CD4-positive, alpha-beta T cell treated with Interleukin-15 for 4 hours (primary cell): ENCODE data around the gene LBHD1.
"Not testable (repeated sequence)": the region's sequence is repeated elsewhere in the genome, so short reads cannot be mapped to it uniquely, and the experiment has no call there.

Source experiments
- DNase-seq: peaks from one replicate; pipeline ENCODE4 v3.0.0-alpha.2; 2020; ENCODE audit warnings: low spot score

Gene LBHD1

DNA sequence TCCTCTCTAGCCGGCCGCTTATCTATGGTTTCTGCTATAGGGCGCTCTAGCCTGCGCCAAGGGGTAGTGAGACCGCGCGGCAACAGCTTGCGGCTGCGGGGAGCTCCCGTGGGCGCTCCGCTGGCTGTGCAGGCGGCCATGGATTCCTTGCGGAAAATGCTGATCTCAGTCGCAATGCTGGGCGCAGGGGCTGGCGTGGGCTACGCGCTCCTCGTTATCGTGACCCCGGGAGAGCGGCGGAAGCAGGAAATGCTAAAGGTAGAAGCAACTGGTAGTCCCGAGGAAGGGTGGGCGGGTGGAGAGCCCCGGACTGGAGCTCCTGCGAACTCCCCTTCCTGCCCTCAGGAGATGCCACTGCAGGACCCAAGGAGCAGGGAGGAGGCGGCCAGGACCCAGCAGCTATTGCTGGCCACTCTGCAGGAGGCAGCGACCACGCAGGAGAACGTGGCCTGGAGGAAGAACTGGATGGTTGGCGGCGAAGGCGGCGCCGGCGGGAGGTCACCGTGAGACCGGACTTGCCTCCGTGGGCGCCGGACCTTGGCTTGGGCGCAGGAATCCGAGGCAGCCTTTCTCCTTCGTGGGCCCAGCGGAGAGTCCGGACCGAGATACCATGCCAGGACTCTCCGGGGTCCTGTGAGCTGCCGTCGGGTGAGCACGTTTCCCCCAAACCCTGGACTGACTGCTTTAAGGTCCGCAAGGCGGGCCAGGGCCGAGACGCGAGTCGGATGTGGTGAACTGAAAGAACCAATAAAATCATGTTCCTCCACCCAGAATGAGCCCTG is at the start of gene LBHD1, which contains the start of gene UQCC3:
TSS of gene LBHD1 (minus strand) at position 660 of the 782 bp plus-strand sequence. CDS start 2,236 bp downstream, outside the sequence.
TSS of gene UQCC3 (plus strand) at position 66 of the 782 bp plus-strand sequence. CDS start at position 139, 73 bp downstream.
- peak; percentile 81 for DNase-seq

DNA sequence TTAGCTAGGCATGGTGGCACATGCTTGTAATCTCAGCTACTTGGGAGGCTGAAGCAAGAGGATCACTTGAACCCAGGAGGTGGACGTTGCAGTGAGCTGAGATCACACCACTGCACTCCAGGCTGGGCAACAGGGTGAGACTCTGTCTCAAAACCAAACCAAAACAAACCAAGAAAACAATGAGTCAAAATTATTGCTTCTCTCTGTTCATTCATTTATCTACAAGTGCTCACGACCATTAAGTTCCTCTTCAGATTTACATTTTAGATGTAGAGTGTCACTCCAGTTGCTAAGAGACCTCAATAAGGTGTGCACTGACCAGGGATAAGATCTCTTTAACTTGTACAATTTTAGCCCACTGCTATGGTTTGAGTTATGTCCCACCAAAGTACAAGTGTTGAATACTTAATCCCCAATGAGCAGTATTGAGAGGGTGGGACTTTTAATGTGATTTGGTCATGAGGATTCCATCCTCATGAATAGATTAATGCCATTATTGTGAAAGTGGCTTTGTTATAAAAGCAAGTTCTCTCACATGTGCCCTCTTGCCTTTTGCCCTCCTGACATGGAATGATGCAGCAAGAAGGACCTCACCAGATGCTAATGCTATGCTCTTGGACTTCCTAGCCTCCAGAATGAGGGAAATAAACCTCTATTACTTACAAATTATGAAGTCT is 47.4 kb upstream of the LBHD1 start:
- no peak for DNase-seq

DNA sequence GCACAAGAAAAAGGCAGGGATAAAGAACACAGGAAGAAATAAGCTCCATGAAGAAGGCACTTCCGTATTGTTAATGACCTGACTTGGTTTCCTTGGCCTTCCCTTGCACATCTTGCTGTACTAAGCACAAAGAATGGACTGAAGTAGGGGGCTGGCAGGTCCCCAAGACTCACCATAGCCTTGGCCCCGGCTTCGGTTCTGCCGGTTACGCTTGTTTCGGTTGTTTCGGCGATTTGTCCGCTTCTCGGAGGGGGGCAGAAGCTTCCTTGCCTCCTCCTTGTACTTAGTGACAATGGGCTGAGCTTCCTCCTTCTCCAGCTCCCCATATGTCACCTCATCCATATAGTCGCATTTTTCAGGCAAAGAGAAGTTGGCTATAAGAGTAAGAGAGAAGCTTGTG is 44.7 kb upstream of the LBHD1 start:
- no peak for DNase-seq

DNA sequence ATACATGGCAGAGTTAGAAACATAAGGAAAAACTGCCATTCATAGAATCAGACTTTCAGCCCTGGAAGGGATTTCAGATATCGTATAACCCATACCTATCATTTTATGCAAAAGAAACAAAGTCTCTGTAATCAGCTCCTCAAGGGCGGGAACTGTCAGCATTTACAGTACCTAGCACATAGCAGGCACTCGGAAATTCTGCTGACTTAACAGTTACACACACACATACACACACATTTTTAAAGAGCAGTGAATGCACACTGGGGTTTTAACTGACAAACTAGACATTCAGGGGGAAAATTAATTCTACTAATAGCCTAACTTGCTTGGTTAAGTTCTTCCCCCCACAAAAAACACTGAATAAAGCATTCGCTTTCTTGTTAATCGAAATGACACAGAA is 44.1 kb upstream of the LBHD1 start:
- DNase-seq, result no peak

DNA sequence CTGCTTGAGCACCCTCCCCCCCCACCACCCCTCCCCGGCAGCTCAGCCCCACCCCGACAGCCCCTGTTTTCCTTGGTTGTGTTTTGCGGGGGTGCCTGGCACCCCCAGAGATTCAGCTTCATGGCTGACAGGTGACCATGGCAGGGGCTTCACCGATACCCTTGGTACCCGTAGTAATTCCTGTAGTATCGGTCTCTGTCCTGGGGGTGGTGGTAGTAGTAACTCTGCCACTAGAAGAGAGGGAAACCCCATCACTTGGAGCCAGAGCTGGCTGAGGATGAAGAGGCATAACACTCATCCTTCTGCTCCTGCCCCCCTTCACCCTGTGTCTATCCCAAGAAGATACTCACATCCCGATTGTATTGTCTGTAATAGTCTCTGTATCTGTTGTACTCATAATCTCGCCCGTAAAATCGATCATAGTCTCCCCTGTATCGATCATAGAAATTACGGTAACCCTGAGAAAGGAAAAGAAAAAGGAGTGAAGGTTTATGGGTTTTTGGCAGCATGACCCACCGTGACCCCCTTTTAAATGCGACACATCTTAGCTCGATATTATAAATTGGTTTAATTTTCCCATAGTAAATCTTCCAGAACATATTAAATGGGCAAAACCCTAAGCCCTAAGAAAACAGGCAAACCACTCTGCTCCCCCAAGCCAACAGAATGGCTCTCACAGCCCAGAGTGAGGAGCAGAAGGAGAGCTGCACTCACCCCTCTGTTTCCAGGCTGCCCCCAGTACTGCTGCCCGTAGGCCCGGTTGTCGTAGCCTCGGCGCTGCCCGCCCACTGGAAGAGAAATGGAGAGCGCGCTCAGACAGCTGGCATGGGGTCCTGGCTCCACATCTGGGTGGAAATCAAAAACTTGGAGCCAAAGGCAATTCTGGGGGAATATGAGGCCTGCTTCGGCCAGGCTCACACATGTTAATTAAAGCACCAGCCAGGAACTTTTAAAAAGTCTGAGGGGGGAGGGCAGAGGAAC is 43.4 kb upstream of the LBHD1 start:
- DNase-seq, result no peak

DNA sequence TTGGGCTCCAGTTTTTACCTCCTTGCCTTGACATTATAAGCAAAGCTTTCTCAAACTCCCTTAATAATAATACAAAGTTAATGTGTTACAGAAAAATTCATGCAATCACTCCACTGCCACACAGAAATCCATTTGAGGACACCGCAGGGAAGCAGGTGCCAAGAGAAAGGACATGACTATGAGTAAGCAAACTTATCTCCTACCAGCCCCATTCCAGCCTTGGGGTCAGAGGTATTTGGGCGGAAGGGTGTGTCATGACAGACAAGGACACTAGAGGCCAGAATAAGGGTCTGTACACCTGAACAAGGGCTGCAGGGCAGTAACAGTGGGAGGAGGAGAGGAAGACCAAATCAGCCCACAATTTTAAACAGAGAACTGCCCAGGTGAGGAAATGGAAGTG is 41.3 kb upstream of the LBHD1 start:
- no peak for DNase-seq

DNA sequence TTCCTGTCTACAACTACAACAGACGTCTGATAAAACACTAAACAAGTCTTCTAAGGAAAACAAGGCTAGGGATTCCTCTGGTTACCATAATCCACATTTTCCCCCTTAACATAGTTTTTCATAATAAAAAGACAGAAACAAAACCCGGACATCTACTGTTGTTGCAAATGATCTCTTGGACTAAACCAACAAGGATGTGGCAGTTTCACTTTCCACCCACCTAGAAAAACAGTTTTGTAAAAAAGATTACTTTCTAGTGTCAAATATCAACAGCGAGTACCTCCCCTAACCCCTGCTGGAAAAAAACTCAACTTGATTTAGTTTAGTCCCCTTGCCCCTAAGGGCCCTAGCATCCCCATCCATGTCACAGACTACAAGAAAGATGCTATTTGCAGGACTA is 40.8 kb upstream of the LBHD1 start:
- peak; percentile 20 for DNase-seq

DNA sequence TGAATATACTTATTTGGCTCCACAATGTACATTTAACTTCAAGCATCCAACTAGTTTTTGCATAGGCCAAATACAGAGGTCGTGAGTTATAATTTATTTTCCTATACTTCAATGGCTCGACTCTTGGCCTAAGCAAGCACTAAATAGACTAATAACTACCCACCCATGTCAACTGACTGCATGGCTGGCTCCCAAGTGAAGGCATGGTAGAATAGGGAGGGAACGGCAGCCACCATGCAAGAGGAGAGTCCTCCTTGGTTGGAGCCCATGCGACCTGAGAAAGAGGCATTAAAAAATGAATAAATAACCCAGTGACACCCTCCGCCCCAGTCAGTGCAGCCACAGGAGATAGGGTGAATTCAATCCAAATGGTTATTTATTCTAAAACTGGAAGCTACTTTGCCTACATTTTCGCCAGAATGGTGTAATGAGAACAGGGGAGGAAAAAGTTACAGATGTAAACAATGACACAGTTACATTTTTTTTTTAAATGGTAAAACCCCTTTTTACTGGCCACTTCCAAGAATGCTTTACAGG is 40.3 kb upstream of the LBHD1 start:
- DNase-seq, result no peak

DNA sequence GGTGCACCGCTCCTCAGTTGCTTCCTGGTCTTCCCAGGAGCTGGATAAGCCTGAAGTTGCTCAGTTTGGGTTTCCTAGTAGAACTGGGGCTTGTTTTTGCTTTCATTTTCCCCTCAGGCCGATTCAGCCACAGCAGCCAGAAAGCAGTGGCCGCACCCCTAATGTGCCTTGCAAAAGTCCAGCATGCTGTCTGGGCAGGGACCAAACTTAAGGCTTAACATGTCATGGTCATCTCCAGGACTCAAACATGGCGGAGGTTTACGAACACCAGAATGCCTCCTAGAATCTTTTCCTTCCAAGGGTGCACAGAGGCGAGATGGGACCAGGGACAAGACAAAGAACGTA is 37.9 kb upstream of the LBHD1 start:
- peak; percentile 22 for DNase-seq

DNA sequence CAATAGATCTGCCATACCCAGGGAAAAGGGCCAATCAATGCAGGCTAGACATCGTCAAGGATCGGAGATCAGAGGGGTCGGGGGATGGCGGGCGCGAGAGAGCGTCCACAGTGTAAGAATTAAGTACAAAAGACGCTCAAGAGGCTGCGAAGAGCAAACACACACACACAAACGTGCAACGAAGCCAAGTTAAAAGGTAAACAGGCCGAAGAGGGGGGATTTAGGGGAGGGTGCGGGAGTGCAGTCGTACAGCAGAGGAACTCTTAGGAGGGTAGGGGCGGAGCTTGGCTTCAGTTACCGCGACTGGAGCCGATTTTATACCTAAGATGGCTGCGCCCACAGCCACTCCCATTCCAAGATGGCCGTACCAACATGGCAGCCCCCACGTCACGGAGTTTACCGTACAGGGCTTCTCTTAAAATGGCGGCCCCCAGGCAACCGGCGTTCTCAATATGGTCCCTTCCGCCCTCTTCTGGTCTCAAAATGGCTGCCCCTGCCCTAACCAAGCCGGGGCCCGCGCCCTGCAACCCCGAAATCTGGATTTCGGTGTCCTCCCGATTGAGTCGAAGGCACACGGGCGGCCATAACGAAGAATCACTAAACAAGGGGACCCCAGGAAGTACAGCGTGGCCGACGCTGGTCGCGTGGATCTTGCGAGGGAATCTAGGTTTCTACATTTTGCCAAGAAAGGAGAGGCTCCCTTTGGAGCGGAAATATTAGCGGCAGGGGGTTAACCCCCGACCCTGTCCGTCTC is 37.4 kb upstream of the LBHD1 start:
- DNase-seq, result peak; percentile 98

DNA sequence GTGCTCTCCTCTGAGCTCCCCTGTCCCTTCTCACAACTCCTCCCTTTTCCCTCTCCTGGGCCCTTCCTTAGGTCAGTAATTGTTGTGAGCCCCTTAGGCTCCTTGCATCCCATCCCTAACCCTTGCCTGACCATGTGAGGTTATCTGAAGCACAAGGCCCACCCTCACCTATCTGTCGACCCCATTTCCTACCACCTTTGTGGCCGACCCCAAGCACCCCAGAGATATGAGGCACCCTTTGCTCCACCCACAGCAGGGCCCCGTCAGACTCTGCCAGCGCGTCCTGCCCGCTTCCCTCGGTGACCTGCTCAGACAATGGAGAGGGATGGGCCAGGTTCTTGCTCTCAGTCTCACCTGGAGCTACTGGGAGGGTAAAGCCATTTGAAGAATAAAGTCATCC is 36.7 kb upstream of the LBHD1 start:
- peak; percentile 49 for DNase-seq

DNA sequence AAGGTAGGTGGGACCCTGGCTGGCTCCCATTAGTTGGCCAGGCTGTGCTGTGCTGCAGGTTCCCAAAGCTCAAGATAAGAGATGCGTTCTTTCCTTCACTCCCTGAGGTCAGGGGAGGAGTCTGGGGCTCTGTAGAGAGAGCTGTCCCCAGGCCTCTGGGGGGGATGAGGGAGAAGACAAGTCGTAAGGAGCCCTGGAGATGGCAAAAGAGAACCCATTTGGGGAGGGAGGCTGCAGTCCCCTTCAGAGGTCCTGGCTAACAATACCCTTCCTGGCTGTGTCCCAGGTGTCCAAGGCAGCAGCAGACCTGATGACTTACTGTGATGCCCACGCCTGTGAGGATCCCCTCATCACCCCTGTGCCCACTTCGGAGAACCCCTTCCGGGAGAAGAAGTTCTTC is 36.3 kb upstream of the LBHD1 start:
- no peak for DNase-seq

DNA sequence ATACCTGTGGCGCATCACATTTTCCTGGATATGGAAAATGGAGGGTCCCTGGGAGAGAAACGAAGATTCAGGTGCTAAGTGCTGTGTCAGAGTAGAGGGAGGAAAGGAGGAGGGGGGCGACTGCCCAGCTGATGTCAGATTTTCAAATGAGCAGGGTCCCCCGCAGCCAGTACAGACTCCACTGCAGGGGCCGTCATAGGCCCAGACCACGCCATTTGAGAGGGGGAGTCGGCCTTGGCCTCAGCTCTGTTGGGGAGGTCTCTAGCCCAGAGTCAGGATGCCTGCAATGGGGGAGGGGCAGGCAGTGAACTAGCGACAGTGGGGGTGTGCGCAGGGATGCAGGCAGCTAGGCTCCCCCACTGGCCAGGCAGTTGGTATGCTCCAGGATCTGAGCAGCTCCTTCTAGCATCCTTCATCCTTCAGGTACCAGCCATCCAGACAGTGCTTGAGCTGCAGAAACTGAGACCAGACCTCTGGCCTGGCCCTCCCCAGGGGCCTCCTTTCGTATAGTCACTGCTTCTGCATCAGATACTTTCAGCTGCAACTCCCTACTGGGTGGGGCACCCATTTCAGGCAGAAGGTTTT is 35.3 kb upstream of the LBHD1 start, which contains the start of the genes BSCL2 and GNG3:
TSS of gene BSCL2 (minus strand) at position 148 of the 585 bp plus-strand sequence. CDS start 229 bp downstream, outside the sequence.
TSS of gene GNG3 (plus strand) at position 400 of the 585 bp plus-strand sequence. CDS start 620 bp downstream, outside the sequence.
- DNase-seq, result no peak

DNA sequence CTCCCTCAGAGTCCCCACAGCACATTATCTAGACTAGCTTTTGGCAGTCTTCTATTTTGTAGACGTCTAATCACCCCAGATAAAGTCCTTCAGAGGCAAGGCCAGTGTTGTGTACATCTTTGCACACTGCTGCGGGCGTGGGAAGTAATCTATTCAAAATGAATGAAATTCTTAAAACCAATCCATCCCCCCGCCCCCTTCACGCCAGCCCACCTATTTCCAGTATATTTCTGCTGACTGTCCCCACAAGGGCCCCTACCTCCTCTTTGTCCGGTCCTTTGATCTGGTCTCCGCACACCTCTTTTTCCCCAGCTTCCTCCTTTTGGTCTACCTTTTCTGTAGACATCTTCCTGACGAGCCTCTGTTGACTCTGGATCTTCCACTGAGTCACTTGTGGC is 34.8 kb upstream of the LBHD1 start:
- no peak for DNase-seq

DNA sequence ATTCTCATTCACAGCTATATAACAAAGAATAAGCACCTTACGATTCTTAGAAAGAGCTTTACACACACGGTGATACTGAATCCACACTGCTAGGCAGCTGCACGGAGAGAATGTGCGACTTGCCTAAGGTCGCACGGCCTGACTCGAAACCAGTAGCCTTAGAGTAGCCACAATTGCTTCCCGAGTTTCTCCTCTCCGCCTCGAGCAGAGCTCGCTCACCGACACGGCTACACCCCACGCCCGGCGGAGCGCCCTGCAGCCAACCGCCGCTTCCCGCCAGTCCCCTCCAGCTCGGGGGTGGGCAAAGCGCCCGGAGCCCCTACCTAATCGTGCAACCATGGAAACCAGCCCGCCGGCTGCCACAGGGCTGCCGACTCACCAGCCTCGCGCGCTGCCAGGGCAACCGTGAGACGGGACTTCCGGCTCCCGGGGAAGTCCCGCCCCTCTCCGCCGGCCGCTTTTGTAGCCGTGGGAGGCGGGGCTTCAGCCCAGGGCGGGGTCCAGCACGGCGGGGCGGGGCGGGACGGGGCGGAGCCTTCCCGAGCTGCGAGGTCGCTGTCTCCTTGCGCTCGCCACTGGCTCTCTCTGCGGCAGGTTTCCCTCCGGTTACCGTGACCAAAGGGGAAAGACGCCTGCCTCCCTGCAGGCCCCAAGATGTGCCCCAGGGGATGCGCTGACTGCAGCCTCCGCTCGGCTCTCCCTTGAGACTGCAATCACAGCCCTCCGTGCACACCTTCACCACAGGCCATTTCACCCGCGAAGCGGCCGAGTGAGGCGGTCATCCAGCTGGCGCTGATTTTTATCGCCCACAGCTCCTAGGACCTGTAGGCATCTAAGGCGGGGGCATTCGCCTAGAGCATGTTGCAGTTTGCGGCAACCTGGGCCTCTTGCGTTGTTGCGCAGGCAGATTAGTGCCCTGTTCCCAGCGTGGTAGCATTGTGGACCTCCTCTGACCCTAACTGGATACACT is 34.1 kb upstream of the LBHD1 start:
- peak; percentile 94 for DNase-seq

DNA sequence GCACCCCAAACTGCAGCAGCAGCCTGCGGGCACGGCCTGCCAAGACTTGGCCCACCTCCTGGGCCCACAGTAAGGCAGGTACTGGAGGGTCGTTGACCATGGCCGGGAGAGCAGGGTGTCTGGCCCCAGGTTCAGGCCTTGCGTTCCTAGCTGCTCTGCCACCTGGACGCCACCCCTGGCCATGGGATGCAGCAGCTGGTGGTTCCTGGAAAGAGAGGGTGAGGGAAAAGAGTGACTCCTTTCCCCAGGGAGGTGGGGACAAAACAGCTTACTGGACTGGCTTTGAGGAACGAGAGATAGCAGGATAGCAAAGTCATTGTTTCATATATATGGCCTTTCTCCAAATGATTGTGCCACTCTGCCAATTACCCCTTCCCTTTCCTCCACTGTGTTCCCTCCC is 33.3 kb upstream of the LBHD1 start:
- DNase-seq, result no peak

DNA sequence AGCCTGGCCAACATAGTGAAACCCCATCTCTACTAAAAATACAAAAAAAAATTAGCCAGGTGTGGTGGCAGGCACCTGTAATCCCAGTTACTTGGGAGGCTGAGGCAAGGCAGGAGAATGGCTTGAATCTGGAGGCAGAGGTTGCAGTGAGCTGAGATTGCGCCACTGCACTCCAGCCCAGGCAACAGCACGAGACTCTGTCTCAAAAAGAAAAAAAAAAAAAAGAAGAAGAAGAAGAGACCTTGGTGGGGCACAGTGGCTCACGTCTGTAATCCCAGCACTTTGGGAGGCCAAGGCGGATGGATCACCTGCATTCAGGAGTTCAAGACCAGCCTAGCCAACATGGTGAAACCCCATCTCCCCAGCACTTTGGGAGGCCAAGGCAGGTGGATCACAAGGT is 31.9 kb upstream of the LBHD1 start:
- DNase-seq, result not testable (repeated sequence)

DNA sequence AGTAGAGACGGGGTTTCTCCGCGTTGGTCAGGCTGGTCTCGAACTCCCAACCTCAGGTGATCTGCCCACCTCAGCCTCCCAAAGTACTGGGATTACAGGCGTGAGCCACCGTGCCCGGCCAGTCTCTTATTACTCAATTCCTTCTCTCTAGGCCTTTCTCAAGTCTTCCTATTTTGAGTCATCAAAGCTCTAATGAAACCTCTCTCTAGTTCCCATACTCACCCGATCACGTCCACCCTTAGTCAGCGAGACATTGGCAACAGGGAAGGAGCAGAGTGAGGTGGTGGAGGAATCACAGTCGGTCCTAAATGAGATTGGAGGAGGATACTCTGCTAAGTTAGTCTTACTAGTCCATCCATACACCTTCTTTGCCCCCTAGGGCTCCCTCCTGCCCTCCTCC is 30.2 kb upstream of the LBHD1 start:
- no peak for DNase-seq

DNA sequence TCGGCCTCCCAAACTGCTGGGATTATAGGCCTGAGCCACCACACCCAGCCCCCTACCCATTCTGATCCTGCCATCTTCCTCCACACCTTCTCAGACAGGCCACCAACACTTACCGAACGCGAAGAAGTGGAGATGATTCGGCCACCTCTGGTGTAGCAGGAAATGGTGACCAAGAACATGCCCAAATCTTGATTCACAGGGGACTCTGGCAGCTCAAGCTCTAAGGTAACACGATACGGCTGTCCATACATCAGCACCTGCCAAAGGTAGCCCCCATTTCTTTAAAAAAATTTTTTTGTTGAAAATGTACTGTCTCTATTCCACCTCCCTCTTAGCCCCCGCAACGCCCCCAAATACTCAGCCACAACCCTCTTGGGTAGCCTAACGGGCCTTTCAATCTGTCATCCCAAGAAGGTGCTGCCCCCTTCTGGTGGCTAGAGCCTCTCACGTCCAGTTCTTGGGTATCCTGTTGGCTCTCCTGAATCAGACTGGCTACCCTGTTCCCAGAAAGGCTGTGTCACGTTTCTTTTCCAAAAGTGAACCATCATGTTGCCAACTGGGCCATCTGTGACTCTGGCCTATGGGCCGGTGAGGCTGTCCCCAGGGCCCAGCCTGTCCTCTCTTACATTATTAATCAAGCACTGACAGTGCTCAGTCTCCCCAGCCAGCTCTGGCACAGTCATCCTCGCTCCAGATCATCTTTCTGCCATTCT is 22.5 kb upstream of the LBHD1 start:
- DNase-seq, result peak; percentile 81
